ENCODE measurements around the gene DPEP1. TPM values are rescaled to one million over a fixed set of nuclear protein-coding genes. Genes with fewer than 3 reads are reported as not detected.
"Not testable (repeated sequence)": the region's sequence is repeated elsewhere in the genome, so short reads cannot be mapped to it uniquely, and the experiment has no call there.

Gene DPEP1
- total RNA-seq, 1 experiment from 2014 or later = 10.7 TPM

- Histone ChIP-seq H3K27ac (no peak overlapping the region), H3K36me3 (no peaks in the 10 kb centered on the region), H3K9me3 (replicated peaks) (no peaks in the 10 kb centered on the region), H3K4me1 (replicated peaks) (peaks cover 16% of the 10 kb centered on the region), H3K4me3 (no peak overlapping the region), H3K27me3 (replicated peaks) (no peaks in the 10 kb centered on the region)
- no peak for DNase-seq (ENCODE audit: low read depth in 1 of 2, low spot score in 2 of 2)
Observed at GRCh38 chr16:89583895-89584644, 29.4 kb upstream of the DPEP1 start.

GRCh38 chr16:89584768-89585549 lies 28.5 kb upstream of the DPEP1 start:
- no peaks in the 10 kb centered on the region for H3K36me3 ChIP-seq
- no peaks in the 10 kb centered on the region for H3K9me3 ChIP-seq (replicated peaks)
- no peak for DNase-seq (ENCODE audit: low read depth in 1 of 2, low spot score in 2 of 2)
- H3K4me1 ChIP-seq (replicated peaks) = peaks cover 16% of the 10 kb centered on the region
- no peaks in the 10 kb centered on the region for H3K27me3 ChIP-seq (replicated peaks)
- no peak overlapping the region for H3K27ac ChIP-seq
- no peak overlapping the region for H3K4me3 ChIP-seq

GRCh38 chr16:89586218-89586617 lies 27.2 kb upstream of the DPEP1 start:
- no peaks in the 10 kb centered on the region for H3K9me3 ChIP-seq (replicated peaks)
- H3K36me3 ChIP-seq = no peaks in the 10 kb centered on the region
- no peak overlapping the region for H3K4me3 ChIP-seq
- H3K27me3 ChIP-seq (replicated peaks) = no peaks in the 10 kb centered on the region
- peaks cover 13% of the 10 kb centered on the region for H3K4me1 ChIP-seq (replicated peaks)
- no peak overlapping the region for H3K27ac ChIP-seq
- DNase-seq (ENCODE audit: low read depth in 1 of 2, low spot score in 2 of 2) = no peak

GRCh38 chr16:89586853-89587252 lies 26.6 kb upstream of the DPEP1 start:
- Histone ChIP-seq H3K4me3 (no peak overlapping the region), H3K9me3 (replicated peaks) (no peaks in the 10 kb centered on the region), H3K36me3 (no peaks in the 10 kb centered on the region), H3K27me3 (replicated peaks) (no peaks in the 10 kb centered on the region), H3K27ac (no peak overlapping the region), H3K4me1 (replicated peaks) (peaks cover 6% of the 10 kb centered on the region)
- DNase-seq (ENCODE audit: low read depth in 1 of 2, low spot score in 2 of 2) = no peak

GRCh38 chr16:89587676-89588075 lies 25.8 kb upstream of the DPEP1 start:
- DNase-seq (ENCODE audit: low read depth in 1 of 2, low spot score in 2 of 2); H3K27me3 ChIP-seq (replicated peaks); H3K36me3 ChIP-seq; H3K9me3 ChIP-seq (replicated peaks); H3K27ac ChIP-seq; H3K4me1 ChIP-seq (replicated peaks); H3K4me3 ChIP-seq: not testable (repeated sequence)

- Histone ChIP-seq H3K4me1 (replicated peaks) (no peaks in the 10 kb centered on the region), H3K27me3 (replicated peaks) (no peaks in the 10 kb centered on the region), H3K4me3 (no peak overlapping the region), H3K27ac (no peak overlapping the region), H3K36me3 (no peaks in the 10 kb centered on the region), H3K9me3 (replicated peaks) (no peaks in the 10 kb centered on the region)
- no peak for DNase-seq (ENCODE audit: low read depth in 1 of 2, low spot score in 2 of 2)
Observed at GRCh38 chr16:89588413-89589109, 24.9 kb upstream of the DPEP1 start.

- no peaks in the 10 kb centered on the region for H3K27me3 ChIP-seq (replicated peaks)
- H3K36me3 ChIP-seq = no peaks in the 10 kb centered on the region
- no peaks in the 10 kb centered on the region for H3K4me1 ChIP-seq (replicated peaks)
Observed at GRCh38 chr16:89589241-89589926, 24.1 kb upstream of the DPEP1 start.

GRCh38 chr16:89593841-89594240 lies 19.6 kb upstream of the DPEP1 start:
- H3K27me3 ChIP-seq (replicated peaks) = no peaks in the 10 kb centered on the region

More at GRCh38 chr16:89589241-89589926, 24.1 kb upstream of the DPEP1 start:
- no peak overlapping the region for H3K27ac ChIP-seq
- H3K4me3 ChIP-seq = no peak overlapping the region
- DNase-seq (ENCODE audit: low read depth in 1 of 2, low spot score in 2 of 2) = no peak
- no peaks in the 10 kb centered on the region for H3K9me3 ChIP-seq (replicated peaks)

GRCh38 chr16:89595330-89596060 lies 17.9 kb upstream of the DPEP1 start:
- Histone ChIP-seq H3K27ac (no peak overlapping the region), H3K27me3 (replicated peaks) (no peaks in the 10 kb centered on the region), H3K36me3 (no peaks in the 10 kb centered on the region), H3K9me3 (replicated peaks) (no peaks in the 10 kb centered on the region), H3K4me3 (no peak overlapping the region), H3K4me1 (replicated peaks) (no peaks in the 10 kb centered on the region)
- DNase-seq (ENCODE audit: low read depth in 1 of 2, low spot score in 2 of 2) = no peak

More at GRCh38 chr16:89593841-89594240, 19.6 kb upstream of the DPEP1 start:
- no peaks in the 10 kb centered on the region for H3K4me1 ChIP-seq (replicated peaks)
- no peak overlapping the region for H3K27ac ChIP-seq
- no peaks in the 10 kb centered on the region for H3K9me3 ChIP-seq (replicated peaks)
- no peak overlapping the region for H3K4me3 ChIP-seq
- H3K36me3 ChIP-seq = no peaks in the 10 kb centered on the region
- DNase-seq (ENCODE audit: low read depth in 1 of 2, low spot score in 2 of 2) = no peak

GRCh38 chr16:89596061-89596689 lies 17.3 kb upstream of the DPEP1 start:
- no peak for DNase-seq (ENCODE audit: low read depth in 1 of 2, low spot score in 2 of 2)
- Histone ChIP-seq H3K27me3 (replicated peaks) (no peaks in the 10 kb centered on the region), H3K36me3 (no peaks in the 10 kb centered on the region), H3K27ac (no peak overlapping the region), H3K4me3 (no peak overlapping the region), H3K9me3 (replicated peaks) (no peaks in the 10 kb centered on the region), H3K4me1 (replicated peaks) (no peaks in the 10 kb centered on the region)

GRCh38 chr16:89596957-89597649 lies 16.3 kb upstream of the DPEP1 start:
- Histone ChIP-seq H3K36me3 (no peaks in the 10 kb centered on the region), H3K4me3 (no peak overlapping the region), H3K4me1 (replicated peaks) (peaks cover 6% of the 10 kb centered on the region), H3K27ac (no peak overlapping the region), H3K9me3 (replicated peaks) (no peaks in the 10 kb centered on the region), H3K27me3 (replicated peaks) (no peaks in the 10 kb centered on the region)
- no peak for DNase-seq (ENCODE audit: low read depth in 1 of 2, low spot score in 2 of 2)

GRCh38 chr16:89598199-89598598 lies 15.2 kb upstream of the DPEP1 start:
- Histone ChIP-seq H3K4me1 (replicated peaks) (peaks cover 17% of the 10 kb centered on the region), H3K4me3 (no peak overlapping the region), H3K9me3 (replicated peaks) (no peaks in the 10 kb centered on the region), H3K36me3 (no peaks in the 10 kb centered on the region), H3K27ac (no peak overlapping the region), H3K27me3 (replicated peaks) (no peaks in the 10 kb centered on the region)
- no peak for DNase-seq (ENCODE audit: low read depth in 1 of 2, low spot score in 2 of 2)

Data from SJSA1 (cell line).